Adrenal gland (tissue), 5 donors: ENCODE data around the gene GET3.

Experiments used
- POLR2A ChIP-seq, 2 donors: fragments of 450-650 bp; IDR thresholded peaks; one replicate each; pipeline ENCODE4 v1.6.1; 2017; ENCODE audit warnings: antibody characterized with exemption in 2 of 2, mild to moderate bottlenecking in 2 of 2, moderate library complexity in 1 of 2
- TF ChIP-seq, protein P1 (sequence below), 6 experiments: fragments of 450-650 bp in 4 of 6; fragments of 200-600 bp in 2 of 6; sonication (generic) in 1 of 6; IDR thresholded peaks; 1 replicate in 5 of 6; 2 replicates in 1 of 6; pipeline versions ENCODE4 v1.5.1 to v1.8.0; 2016 to 2021; ENCODE audit warnings: antibody characterized with exemption in 6 of 6, mild to moderate bottlenecking in 2 of 6, moderate library complexity in 1 of 6
- donor health status: DM: no; HTN: no; CAD: no.

DNA sequence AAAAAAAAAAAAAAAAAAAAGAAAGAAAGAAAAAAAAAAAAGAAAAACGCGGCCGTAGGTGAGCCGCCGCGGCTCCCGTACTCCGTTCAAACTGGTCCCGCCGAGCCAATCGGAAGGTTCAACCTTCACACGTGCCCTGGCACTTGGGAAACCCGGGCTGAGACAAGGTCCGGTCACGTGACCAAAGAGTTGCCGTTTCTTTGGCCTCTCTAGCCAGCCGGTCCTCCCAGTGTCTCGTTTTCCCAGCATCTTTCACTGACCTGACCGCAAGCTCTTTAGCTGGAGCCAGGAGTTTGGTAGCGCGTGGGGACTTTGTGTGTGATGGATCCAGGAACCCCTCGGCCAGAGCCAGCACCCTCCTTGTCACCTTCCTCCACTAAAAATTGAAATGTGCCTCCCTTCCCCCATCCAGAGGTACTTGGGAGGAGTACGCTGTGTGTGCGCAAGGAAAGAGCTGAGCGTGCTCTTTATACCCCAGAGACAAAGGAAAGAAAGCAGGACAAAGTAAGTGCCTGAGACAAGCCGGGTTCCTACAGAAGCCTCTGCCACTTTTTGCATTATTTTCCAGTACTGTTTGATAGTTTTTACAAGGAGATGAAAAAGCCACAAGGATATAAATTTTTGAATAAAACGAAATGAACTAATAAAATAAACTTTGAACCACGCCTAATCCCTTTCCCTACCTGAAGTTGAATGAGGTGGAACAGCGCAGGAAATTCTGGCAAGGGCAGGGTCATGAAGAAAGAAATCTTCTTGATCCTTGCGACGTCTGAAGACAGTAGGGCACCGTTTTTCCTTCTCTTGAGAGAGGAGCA, 14.5 kb upstream of the GET3 start:
- TF ChIP-seq, protein P1, sequence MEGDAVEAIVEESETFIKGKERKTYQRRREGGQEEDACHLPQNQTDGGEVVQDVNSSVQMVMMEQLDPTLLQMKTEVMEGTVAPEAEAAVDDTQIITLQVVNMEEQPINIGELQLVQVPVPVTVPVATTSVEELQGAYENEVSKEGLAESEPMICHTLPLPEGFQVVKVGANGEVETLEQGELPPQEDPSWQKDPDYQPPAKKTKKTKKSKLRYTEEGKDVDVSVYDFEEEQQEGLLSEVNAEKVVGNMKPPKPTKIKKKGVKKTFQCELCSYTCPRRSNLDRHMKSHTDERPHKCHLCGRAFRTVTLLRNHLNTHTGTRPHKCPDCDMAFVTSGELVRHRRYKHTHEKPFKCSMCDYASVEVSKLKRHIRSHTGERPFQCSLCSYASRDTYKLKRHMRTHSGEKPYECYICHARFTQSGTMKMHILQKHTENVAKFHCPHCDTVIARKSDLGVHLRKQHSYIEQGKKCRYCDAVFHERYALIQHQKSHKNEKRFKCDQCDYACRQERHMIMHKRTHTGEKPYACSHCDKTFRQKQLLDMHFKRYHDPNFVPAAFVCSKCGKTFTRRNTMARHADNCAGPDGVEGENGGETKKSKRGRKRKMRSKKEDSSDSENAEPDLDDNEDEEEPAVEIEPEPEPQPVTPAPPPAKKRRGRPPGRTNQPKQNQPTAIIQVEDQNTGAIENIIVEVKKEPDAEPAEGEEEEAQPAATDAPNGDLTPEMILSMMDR (IDR thresholded peaks at IDR 0.05) = no peak
- TF ChIP-seq POLR2A (IDR thresholded peaks at IDR 0.05) = peak; percentile 65 to 83
